SIG-M5 (cell line): Measurements from ENCODE around the gene CEP131.

ENCODE experiments used
- DNase-seq: peaks from one replicate; lab custom pipeline; 2025; lab: John Stamatoyannopoulos, UW

The CEP131 gene

DNA sequence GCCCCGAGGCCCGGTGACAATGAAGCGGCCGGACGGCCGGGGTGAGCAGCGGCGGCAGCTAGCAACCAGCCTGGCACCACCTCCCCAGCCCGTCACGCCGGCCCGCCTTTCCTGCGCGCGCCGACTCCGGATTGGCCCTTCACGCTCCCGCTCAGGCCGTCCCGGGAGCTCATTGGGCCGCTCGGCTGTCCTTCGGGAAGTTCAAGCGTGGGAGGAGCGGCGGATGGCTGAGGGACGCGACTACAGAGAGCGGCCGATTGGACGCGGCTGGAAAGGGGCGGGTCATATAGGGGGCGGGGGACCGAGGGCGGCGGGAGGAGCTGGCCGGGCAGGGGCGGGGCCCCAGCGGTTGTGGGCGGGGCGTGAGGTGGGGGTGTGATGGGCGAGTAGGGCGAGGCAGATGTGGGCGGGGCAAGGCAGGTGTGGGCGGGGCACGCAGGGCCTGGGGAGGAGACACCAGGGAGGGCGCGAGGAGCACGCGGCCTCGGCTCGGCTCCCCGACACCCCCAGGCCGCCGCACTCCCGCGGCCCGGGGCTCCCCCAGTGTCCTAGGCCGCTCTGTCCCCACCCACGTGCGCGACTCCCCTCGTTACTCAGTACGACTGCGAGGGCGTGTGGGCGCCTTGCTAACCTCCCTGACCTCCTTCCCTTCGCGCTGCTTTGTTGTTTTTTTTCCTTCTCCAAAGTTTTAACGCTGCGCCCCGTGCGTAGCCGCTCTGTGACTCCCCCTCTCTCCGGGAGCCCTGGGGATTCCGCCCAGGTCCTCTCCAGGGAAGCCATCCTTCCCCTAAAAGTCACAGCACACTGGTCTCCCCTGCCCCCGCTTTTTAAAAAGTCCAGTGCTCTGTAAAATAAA lies at the start of gene CEP131:
Gene CEP131 (minus strand): TSS at position 60 of the 856 bp plus-strand sequence. CDS start 2,909 bp downstream, outside the sequence.
- DNase-seq = peak; percentile 81

DNA sequence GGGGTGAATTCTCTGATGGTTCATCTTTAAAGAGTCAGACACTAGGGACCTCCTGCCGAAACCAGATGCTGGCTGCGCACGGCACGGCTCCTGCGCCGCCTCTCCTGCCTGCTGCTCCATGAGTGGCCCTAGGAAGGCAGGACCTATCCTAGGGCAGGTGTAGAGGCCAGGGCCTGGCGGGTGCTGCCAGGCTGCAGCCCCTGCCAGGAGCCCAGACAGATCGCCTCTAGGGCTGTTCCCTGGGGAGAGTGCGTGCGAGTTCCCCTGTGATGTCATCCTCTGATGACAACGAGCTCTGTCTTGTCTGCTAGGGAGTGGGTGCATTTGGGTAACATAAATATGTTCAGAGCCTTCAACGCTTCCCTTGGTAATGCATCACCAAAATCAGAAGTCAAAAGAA lies 48.5 kb upstream of the CEP131 start:
- DNase-seq = no peak

DNA sequence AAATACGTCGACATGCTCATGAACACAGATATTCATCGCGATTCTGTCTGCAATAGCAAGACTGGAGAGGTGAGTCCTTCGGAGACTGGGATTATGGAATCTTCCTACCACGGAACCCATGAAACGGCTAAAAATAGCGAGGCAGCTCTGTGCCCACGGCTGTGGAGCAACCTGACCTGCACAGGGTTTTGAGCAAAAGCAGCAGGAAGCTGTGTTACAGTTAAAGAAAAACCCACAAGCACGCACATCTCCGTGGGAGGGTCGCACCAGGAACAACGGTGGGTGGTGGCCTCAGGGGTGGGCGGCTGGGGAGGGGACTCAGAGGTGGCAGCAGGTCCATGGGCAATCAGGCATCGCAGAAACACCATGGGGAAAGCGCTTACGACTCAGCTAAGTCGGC lies 47.5 kb upstream of the CEP131 start:
- no peak for DNase-seq

DNA sequence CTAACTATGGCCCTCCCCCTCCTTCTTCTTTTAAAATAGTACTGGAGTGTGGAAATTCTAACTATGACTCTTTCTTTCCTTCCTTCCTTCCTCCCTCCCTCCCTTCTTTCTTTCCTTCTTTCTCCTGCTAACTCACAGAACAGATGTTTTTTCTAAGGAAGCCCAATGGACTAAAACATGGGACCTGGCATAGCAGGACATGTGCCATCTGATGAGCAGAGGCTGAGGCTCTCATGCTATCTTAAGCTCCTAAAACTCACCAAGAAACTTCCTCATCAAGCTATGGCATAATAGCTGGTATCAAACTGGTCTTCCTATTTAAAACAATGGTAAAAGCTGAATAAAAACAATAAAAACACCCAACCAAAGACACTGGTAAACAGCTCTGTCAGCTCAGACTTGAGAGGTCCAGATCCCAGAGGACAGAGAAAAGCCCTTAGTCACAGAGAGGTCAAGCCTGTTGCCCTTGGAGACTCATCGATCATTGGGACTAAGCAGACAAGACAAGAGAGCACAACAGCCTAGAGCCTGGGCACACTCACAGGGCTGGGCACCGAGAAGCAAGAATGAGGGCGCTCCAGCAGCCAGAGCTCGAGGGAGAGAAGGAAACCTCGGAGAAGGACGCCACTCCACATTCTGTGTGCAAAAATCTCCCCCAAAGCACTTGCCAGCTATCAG lies 44.8 kb upstream of the CEP131 start:
- no peak for DNase-seq

- no peak for DNase-seq
Observed at GRCh38 chr17:81265576-81265975, 42.8 kb upstream of the CEP131 start.

- no peak for DNase-seq
Observed at GRCh38 chr17:81264640-81265039, 41.9 kb upstream of the CEP131 start.

DNA sequence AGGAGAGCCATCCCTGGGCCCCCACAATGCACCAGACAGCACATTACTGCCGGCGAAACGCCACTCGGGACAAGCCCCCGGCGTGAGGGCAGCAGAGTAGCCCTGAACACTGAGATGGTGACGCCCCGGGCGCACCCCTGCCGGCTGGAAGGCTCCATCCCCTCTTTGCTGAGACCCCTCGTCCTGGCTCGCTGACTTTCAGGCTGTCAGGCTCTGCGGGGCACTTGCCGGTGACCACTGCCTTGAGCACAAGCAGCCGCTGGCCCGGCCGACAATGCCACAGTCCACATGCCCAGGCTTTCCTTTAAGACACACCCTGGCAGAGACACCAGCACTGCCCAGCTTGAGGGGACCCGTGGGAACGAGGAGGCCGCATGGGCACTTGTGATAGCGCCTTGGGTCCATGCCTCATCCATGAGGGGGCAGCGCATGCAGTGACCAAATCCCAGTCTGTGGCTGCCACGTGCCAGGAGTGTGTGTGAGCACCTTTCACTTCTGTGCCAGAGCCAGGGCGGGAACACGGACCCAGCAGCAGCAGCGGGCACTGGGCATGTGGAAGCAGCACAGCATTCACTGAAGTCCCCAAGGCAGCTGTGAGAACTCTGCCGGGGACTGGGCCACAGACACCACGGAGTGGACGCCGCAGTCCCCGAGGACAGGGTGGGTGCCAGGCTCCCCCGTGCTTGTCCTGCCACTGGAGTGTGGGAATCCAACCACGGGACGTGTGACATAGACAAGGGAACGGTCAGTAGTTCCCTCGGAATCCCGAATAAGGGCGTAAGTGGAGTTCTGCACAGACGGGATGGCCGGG lies 40.8 kb upstream of the CEP131 start:
- no peak for DNase-seq

GRCh38 chr17:81261582-81262336 lies 39.0 kb upstream of the CEP131 start:
- no peak for DNase-seq

DNA sequence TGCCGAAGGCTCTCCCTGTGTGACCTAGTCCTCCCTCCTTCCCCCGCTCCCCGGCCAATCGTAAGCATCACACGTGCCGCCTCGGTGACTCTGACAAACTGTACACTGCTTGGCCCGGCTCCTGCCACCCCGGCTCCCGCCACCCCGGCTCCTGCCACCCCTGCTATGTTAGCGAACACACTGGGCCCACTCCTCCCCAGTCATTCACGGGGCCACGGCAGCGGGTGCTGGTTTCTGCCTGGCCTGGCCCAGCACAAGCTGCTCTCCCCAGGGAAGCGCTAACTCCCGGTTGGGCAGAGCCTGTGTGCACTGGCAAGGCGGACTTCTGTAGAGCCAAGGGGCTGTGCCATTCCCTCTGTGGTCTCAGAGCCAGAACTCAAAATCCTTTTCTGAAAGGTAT lies 38.3 kb upstream of the CEP131 start:
- DNase-seq = no peak

DNA sequence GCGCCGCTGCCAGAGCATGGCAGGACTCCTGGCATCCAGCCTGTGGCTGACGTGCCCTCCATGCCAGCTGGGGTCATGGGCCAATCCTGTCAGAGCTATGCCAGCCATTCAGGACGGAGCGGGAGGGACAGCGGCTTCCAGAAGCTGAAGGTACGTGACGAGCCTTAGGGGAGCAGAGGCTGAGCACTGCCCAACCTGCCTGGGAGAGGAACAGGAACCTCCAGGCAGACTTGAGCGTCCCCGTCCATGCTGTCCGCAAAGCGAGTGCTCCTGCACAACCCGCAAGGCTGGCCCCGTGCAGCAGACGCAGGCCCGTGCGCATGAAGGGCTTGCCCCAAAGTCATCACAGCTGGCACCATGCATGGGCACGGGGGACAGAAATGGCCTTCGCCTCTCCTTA lies 37.9 kb upstream of the CEP131 start:
- no peak for DNase-seq

DNA sequence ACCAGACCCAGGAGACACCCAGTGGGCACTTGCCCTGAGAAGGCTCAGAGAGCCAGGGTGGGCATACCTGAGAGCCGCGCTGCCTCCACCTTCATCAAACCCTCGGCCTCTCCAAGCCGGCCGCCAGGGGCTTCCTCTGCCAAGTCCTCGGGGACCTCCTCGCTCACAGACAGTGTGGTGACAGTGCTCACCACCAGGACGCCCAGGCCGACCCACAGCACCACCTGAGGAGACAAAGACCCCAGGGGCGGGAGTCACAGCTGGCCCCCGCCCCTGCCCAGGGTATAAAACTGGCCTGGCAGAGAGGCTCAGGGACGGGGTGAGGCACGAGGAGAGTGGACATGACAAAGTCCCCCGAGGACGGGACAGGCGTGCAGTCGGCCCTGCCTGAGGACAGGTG lies 37.4 kb upstream of the CEP131 start:
- DNase-seq = no peak

DNA sequence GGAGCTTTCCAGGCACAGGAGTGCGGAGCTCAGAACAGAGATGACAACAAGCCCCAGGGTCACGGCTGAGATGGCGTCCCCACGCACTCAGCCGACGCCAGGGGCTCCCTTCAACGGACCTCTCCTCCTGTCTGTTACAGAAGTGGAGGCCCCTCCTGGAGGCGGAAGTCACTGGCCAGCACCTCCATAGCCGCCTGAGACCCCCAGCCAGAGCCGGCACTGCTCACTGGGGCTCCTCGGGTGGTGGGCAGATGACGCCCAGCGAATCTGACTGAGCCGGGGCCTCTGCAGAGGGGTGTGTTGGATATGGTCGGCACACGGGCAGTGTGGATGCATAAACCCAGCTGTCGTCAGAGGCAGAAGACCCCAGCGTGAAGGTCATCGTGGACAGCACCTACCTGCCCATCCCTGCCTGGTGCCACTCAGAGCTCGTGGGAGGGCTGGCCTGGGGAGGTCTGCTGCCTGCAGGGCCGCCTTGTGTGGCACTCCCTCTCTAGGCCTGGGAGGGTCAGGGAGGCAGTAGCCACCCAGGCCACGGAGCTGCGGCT lies 36.4 kb upstream of the CEP131 start:
- DNase-seq = no peak

DNA sequence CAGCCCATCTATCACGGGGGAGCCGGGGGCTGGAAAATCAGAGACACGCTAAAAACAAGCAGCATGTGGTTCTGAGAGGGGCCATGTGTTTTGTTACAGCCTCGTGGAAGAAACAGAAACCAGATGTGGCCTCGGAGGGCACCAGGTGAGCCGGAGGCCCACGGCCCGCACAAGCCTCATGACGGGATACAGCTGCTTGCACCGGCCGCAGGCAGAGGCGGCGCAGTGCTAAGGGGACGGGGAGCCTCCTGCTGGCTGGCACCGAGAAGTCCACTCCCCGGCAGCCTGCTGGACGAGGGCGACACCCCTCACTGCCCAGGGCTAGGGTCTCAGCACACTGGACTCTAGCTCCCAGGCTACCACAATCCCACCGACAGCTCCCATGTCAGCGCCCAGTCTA lies 35.5 kb upstream of the CEP131 start:
- no peak for DNase-seq

DNA sequence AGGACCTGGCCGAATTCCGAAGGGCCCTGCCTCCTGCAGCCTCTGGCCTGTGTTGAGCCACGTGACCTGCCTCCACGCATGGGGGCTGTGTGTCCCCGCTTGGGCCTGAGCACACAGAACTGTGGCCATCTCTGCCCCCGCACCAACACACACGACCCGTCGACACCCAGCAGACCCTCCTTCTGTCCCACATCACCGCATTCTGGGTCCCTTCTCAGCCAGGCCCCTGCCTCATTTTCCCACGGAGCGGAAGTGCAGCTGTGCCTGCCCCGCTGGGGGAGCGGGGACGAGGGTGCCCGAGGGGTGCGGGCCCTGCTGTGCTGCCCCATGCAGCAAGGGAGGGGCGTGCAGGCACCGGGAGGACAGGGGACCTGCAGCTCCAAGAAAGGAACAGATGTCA lies 34.8 kb upstream of the CEP131 start:
- no peak for DNase-seq

DNA sequence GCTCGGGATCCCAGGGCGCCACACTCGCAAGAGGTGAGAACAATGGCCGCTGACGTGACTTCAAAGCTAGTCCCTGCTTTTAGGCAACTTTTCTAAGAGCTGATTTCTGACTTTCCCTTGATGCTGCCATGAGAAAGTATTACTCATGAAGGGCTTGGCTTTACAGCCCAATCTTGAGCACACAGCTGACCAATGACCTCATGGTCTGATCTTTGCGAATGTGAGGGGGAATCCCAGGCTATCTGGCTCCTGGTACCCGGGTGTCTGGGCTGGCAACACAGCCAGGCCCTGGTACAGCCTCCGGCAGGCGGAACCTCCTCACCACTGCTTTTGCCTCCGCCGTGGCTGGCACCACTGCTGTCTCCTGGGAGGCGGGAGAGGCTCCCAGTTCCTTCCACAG lies 33.9 kb upstream of the CEP131 start:
- no peak for DNase-seq

- peak; percentile 78 for DNase-seq
Observed at GRCh38 chr17:81254955-81255717, 32.4 kb upstream of the CEP131 start.

DNA sequence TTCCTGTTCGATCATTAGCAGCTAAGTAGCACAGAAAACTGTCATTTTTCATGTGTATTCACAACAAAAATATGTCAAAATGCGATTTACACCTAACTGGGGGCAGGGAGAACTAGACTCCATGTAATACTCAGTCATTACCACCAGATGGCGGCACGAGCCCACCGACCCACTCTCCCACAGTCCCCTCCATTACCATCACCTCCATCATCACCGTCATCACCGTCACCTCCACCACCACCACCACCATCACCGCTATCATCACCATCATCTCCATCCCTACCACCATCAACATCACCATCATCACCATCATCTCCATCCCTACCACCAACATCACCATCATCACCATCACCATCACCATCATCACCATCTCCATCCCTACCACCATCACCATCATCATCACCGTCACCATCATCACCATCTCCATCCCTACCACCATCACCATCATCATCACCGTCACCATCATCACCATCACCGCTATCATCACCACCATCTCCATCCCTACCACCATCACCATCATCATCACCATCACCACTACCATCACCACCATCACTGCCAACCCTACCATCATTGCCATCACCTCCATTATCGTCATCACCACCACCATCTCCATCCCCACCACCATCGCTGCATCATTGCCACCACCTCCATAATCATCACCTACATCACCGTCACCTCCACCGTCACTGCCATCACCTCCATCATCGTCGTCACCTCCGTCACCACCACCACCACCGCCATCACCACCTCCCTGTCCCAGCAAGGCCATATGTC lies 30.8 kb upstream of the CEP131 start:
- DNase-seq = no peak

DNA sequence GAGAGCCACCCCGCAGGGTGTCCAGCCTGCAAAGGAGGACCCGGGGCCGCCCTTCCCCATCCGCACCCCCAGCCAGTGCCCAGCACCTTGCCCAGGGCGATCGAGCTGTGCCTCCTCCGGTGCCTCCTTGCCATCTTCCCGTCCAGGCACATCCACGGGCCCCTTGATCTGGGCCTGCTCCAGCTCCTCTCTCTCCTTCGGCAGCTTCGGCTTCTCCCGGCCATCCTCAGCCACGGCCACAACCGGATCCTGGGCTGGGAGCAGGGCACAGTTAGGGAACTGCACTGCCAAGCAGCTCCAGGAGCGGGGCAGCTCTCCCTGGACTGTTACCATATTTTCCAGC lies 30.2 kb upstream of the CEP131 start:
- DNase-seq = no peak

GRCh38 chr17:81252326-81252986 lies 29.7 kb upstream of the CEP131 start:
- no peak for DNase-seq
